Measurements from ENCODE around the gene GALNT16. TPM values are rescaled to one million over a fixed set of nuclear protein-coding genes. Genes with fewer than 3 reads are reported as not detected.

GALNT16 gene
- total RNA-seq, 1 donor from 2014 or later: 0.11 TPM

DNA sequence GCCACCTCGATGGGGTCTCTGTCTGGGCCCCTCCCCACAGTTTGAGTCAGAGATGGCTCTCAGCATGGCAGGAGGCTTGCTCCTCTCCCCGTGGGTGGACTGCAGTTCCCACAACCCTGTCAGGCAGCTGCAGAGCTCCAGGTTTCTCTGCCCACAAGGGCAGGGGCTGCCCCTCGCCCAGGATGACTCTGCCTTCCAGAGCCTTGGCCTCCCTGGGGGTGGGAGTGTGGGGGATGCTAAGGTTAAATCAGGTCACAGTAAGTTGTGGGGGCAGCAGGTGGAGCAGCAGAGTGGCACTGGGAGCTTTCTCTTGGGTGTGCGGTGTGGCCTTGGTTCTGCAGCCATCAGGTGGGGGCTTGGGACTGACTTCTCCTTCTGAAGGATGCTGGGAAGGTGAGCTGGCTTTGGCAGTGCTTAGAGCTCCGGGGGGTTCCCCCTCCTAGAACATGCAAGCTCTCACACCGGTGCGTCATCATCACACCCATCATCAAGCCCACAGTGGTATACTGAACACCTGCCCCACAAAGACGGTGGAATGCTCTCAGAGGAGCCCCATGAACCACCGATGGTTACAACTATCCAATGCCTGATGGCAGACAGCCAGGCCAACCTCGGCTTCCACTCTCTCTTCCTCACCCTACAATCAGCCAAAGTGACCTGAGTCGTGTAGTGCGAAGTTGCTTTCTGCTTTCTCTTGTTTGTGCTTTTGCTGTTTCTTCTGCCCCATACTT is 98.4 kb downstream of the GALNT16 start:
- no peak for DNase-seq (ENCODE audit: low spot score)
- H3K27ac Mint-ChIP-seq: no peak overlapping the region
- peaks cover 26% of the 10 kb centered on the region for H3K4me1 Mint-ChIP-seq (ENCODE audit: low read depth)
- H3K27me3 Mint-ChIP-seq (ENCODE audit: low read depth): no peaks in the 10 kb centered on the region
- H3K9me3 Mint-ChIP-seq: no peaks in the 10 kb centered on the region
- intact Hi-C loops (cut with micrococcal nuclease): loop anchor here (5.0 kb wide), 1 partner anchor 39 kb away; the partner anchor contains the start of genes ERH and SLC39A9
- H3K36me3 Mint-ChIP-seq (ENCODE audit: low read depth): peaks cover 3% of the 10 kb centered on the region
- H3K4me3 Mint-ChIP-seq (ENCODE audit: low read depth): no peak overlapping the region

DNA sequence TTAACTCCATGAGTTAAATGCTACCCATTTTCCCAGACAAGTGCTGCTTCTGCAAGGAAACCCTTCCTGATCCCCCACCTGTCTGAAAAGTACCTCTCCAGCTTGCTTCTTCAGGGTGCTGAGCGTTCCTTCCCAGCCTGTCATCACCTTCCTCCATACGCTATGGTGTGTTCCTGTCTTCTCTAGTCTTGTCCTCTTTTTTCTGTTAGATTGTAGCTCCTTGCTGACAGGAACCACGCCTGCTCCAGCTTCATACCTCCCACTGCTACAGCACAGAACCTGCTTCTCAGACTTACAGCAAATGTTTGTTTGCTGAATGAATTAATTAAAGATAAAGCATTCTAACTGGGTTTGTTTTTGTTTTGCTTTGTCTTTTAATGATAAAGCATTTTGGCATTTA is 99.0 kb downstream of the GALNT16 start:
- intact Hi-C loops (cut with micrococcal nuclease): loop anchor here (5.0 kb wide), 1 partner anchor 38 kb away; the partner anchor contains the start of genes ERH and SLC39A9
- Mint-ChIP-seq H3K9me3 (no peaks in the 10 kb centered on the region), H3K4me3 (ENCODE audit: low read depth) (no peak overlapping the region), H3K27me3 (ENCODE audit: low read depth) (no peaks in the 10 kb centered on the region), H3K4me1 (ENCODE audit: low read depth) (peaks cover 23% of the 10 kb centered on the region), H3K27ac (no peak overlapping the region), H3K36me3 (ENCODE audit: low read depth) (peaks cover 3% of the 10 kb centered on the region)
- DNase-seq (ENCODE audit: low spot score): no peak

DNA sequence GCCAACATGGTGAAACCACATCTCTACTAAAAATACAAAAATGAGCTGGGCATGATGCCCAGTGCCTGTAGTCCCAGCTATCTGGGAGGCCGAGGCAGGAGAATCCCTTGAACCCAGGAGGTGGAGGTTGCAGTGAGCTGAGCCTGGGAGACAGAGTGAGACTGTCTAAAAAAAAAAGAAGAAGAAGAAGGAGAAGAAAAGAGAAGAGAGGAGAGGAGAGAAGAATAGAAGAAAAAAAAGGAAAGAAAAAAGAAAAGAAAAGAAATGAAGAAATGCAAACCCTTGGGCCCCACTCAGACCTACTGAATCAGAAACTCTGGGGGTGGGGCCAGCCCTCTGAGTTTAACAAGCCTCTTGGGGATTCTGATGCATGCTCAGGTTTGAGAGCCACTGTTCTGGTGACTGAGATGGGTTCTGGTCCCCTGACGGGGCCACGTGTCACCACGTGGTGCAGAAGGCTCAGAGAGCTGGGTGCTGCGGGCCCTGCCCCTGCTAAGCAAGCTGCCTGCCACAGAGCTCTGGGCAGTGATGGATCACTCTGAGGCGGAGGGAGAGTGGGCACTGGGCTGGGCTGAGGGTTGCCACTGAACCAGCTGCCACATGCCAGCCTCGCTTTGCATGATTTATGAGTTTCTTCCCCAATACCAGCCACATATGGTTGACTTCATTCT is 100.6 kb downstream of the GALNT16 start:
- H3K4me1 Mint-ChIP-seq (ENCODE audit: low read depth): peaks cover 12% of the 10 kb centered on the region
- no peak for DNase-seq (ENCODE audit: low spot score)
- H3K4me3 Mint-ChIP-seq (ENCODE audit: low read depth): no peak overlapping the region
- no peak overlapping the region for H3K27ac Mint-ChIP-seq
- intact Hi-C loops (cut with micrococcal nuclease): no loop called here
- H3K36me3 Mint-ChIP-seq (ENCODE audit: low read depth): no peaks in the 10 kb centered on the region
- no peaks in the 10 kb centered on the region for H3K9me3 Mint-ChIP-seq
- H3K27me3 Mint-ChIP-seq (ENCODE audit: low read depth): no peaks in the 10 kb centered on the region

DNA sequence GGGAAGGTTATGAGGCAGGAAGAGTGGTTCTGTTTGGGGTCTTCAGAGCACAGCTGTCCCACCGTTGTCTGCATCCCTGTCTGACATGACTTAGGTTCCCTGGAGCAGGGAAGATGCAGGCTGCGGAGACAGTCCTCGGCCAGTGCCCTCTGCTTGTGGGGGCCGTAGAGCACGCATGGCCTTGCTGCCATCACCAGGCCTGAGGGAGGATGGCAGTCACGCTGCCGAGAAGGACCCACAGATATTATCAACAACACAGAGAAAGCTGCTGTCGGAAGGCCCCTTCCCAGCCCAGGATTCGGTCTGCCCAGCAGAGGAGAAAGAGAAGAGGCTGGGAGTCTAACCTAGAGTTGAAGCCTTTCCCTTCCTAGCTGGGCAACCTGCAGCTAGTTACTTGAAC is 103.1 kb downstream of the GALNT16 start:
- peaks cover 8% of the 10 kb centered on the region for H3K4me1 Mint-ChIP-seq (ENCODE audit: low read depth)
- H3K9me3 Mint-ChIP-seq: no peaks in the 10 kb centered on the region
- no peak for DNase-seq (ENCODE audit: low spot score)
- H3K27ac Mint-ChIP-seq: no peak overlapping the region
- no peaks in the 10 kb centered on the region for H3K27me3 Mint-ChIP-seq (ENCODE audit: low read depth)
- intact Hi-C loops (cut with micrococcal nuclease): no loop called here
- H3K36me3 Mint-ChIP-seq (ENCODE audit: low read depth): no peaks in the 10 kb centered on the region
- H3K4me3 Mint-ChIP-seq (ENCODE audit: low read depth): no peak overlapping the region

DNA sequence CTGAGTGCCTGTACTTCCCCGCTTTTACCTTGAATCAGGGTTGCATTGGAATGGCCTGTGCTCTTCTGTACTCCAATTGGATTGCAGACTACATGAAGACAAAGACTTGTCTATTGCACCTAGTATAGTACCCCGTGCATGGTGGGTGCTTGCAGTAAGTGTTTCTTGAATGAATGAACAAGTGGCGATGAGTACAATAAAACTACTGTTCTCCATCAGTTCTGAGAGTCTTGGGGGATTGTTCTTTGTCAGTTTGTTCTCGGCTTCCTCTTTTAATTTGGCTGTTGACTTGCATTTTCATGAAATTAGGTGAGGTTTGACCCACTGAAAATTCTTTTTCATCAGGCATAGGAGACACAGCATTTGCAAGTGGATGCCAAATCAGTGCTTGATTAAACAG is 104.0 kb downstream of the GALNT16 start:
- Mint-ChIP-seq H3K4me3 (ENCODE audit: low read depth) (no peak overlapping the region), H3K27ac (no peak overlapping the region), H3K27me3 (ENCODE audit: low read depth) (no peaks in the 10 kb centered on the region), H3K36me3 (ENCODE audit: low read depth) (no peaks in the 10 kb centered on the region), H3K4me1 (ENCODE audit: low read depth) (peaks cover 1% of the 10 kb centered on the region), H3K9me3 (no peaks in the 10 kb centered on the region)
- intact Hi-C loops (cut with micrococcal nuclease): no loop called here
- no peak for DNase-seq (ENCODE audit: low spot score)

DNA sequence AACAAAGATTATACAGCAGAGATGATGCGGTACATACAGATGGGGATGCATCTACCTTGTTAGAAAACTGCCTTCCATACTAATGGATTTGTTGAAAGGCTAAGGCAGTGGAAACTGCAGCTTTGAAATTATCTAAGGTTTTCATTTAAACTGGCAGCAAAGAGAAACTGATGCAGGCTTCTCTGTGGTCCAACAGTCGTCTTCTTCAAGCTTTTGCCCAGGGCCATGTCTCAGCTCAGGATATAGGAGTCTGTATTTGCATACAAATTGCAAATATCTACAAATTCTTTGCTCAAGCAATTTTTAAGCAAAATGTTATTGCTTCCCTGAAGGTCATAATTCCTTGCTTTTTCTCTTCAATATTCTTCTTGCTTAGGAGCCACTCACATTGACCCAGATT is 104.4 kb downstream of the GALNT16 start:
- H3K27me3 Mint-ChIP-seq (ENCODE audit: low read depth): no peaks in the 10 kb centered on the region
- H3K27ac Mint-ChIP-seq: no peak overlapping the region
- intact Hi-C loops (cut with micrococcal nuclease): no loop called here
- no peaks in the 10 kb centered on the region for H3K4me1 Mint-ChIP-seq (ENCODE audit: low read depth)
- H3K9me3 Mint-ChIP-seq: no peaks in the 10 kb centered on the region
- H3K4me3 Mint-ChIP-seq (ENCODE audit: low read depth): no peak overlapping the region
- DNase-seq (ENCODE audit: low spot score): no peak
- H3K36me3 Mint-ChIP-seq (ENCODE audit: low read depth): no peaks in the 10 kb centered on the region

DNA sequence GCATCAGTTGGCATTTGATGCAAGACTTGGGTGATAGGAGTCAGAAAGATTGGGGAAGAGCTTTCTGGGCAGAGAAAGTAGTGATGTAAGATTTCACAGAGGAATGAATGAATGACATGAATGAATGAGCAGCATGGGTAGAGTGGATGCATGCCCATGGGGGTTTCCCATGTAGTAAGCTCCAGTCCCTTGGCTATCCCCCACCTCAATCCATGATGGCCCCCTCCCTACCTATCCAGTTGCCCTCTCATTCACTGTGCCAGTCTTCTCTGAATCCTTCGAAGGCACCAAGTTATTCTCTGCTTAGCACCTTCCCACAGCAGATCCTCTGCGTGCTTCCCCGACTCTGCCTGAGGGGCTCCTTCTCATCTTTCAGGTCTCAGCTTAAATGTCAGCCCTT is 106.1 kb downstream of the GALNT16 start:
- no peak overlapping the region for H3K27ac Mint-ChIP-seq
- H3K4me1 Mint-ChIP-seq (ENCODE audit: low read depth): no peaks in the 10 kb centered on the region
- H3K27me3 Mint-ChIP-seq (ENCODE audit: low read depth): no peaks in the 10 kb centered on the region
- H3K9me3 Mint-ChIP-seq: no peaks in the 10 kb centered on the region
- intact Hi-C loops (cut with micrococcal nuclease): no loop called here
- DNase-seq (ENCODE audit: low spot score): no peak
- no peak overlapping the region for H3K4me3 Mint-ChIP-seq (ENCODE audit: low read depth)
- no peaks in the 10 kb centered on the region for H3K36me3 Mint-ChIP-seq (ENCODE audit: low read depth)

DNA sequence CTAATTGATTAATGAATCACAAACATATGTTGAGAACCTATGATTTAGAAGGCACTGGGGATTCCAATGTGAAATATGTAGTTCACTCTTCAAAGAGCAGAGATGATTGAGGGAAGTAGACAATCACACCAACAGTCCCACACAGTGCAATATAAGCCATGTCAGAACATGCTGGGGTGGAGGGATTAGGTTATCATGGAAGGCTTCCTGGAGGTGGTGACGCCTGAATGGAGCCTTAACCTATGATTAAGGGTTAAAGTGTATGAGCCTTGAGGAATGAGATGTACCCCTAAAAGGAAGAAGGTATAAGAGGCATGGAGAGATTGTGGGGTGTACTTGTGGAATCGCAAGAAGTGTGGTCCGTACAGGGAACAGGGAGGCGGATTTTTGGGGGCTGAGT is 106.8 kb downstream of the GALNT16 start:
- DNase-seq (ENCODE audit: low spot score): no peak
- no peaks in the 10 kb centered on the region for H3K27me3 Mint-ChIP-seq (ENCODE audit: low read depth)
- H3K4me1 Mint-ChIP-seq (ENCODE audit: low read depth): no peaks in the 10 kb centered on the region
- intact Hi-C loops (cut with micrococcal nuclease): no loop called here
- H3K4me3 Mint-ChIP-seq (ENCODE audit: low read depth): no peak overlapping the region
- no peaks in the 10 kb centered on the region for H3K36me3 Mint-ChIP-seq (ENCODE audit: low read depth)
- no peaks in the 10 kb centered on the region for H3K9me3 Mint-ChIP-seq
- no peak overlapping the region for H3K27ac Mint-ChIP-seq

DNA sequence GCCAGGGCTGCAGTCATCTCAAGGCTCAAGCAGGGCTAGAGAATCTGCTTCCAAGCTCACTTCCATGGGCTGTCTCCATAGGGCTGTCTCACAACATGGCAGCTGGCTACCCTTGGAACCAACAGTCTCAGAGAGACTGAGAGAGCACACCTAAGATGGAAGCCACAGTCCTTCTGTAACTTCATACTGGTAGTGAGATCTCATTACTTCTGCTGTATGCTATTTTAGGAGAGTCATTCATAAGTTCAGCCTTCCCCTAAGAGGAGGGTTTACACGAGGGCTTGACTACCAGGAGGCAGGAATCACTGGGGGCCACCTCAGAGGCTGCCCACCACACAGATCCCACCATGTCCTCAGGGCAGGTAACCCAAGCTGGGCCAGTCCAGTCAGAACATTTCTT is 108.4 kb downstream of the GALNT16 start:
- DNase-seq (ENCODE audit: low spot score): no peak
- Mint-ChIP-seq H3K27ac (no peak overlapping the region), H3K9me3 (no peaks in the 10 kb centered on the region), H3K27me3 (ENCODE audit: low read depth) (no peaks in the 10 kb centered on the region), H3K4me1 (ENCODE audit: low read depth) (peaks cover 3% of the 10 kb centered on the region), H3K4me3 (ENCODE audit: low read depth) (no peak overlapping the region), H3K36me3 (ENCODE audit: low read depth) (peaks cover 3% of the 10 kb centered on the region)
- intact Hi-C loops (cut with micrococcal nuclease): no loop called here

DNA sequence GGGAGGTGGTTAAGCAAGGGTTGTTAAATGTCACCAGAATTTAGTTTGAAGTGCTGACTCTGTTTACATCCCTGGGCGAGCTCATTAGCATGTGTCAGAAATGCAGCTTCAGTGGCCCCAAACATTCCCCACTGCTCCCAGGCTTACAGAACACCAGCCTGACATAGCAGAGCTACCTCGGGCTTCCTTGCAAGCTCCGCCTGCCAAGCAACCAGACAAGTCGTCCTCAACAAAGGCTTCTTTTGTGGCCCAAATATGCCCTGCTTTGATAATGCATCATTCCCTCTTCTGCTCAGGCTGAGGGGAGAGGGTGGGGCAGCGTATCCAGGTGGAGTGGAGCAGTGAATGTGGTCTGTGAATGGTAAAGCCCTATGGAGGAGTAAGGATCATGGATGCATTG is 110.1 kb downstream of the GALNT16 start:
- Mint-ChIP-seq H3K27ac (no peak overlapping the region), H3K36me3 (ENCODE audit: low read depth) (peaks cover 15% of the 10 kb centered on the region), H3K27me3 (ENCODE audit: low read depth) (no peaks in the 10 kb centered on the region), H3K4me3 (ENCODE audit: low read depth) (no peak overlapping the region), H3K4me1 (ENCODE audit: low read depth) (peaks cover 10% of the 10 kb centered on the region), H3K9me3 (no peaks in the 10 kb centered on the region)
- no peak for DNase-seq (ENCODE audit: low spot score)
- intact Hi-C loops (cut with micrococcal nuclease): no loop called here

DNA sequence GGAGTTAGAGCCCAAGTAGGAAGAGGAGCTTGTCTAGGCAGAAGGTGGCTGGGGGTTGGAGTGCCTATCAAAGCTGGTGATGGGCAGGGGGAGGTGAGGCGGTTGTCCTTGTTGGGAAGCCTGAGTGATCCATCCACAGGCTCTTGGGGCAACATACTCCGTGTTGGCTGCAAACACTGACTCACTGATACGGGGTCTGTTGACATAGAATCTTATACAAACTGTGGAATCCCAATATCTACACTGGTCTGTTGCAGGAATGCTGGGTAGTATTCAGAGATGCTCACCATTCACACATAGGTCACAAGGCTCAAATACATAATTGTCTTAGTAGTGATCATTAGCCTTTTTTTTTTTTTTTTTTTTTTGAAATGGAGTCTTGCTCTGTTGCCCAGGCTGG is 112.2 kb downstream of the GALNT16 start:
- no peak for DNase-seq (ENCODE audit: low spot score)
- Mint-ChIP-seq H3K4me1 (ENCODE audit: low read depth) (peaks cover 10% of the 10 kb centered on the region), H3K36me3 (ENCODE audit: low read depth) (peaks cover 35% of the 10 kb centered on the region), H3K27ac (no peak overlapping the region), H3K4me3 (ENCODE audit: low read depth) (no peak overlapping the region), H3K9me3 (no peaks in the 10 kb centered on the region), H3K27me3 (ENCODE audit: low read depth) (no peaks in the 10 kb centered on the region)
- intact Hi-C loops (cut with micrococcal nuclease): no loop called here

DNA sequence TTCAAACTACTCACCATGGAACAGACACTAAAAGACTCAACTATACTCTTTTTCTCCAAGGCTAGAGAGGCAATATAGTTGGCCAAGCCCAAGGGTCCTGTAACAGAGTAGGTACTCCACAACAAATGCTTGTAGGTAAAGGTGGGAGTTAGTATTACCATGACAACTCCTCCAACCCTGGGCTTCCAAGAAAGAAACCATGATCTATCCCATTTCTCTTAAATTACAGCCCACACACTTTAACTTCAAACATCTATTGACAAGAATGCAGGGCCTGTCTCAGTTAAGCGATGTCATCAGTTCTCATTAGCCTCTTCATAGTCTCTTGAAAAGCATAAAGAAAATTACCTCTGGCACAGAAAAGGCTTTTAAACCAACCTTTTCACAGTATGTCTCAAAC is 113.1 kb downstream of the GALNT16 start:
- intact Hi-C loops (cut with micrococcal nuclease): no loop called here
- no peak overlapping the region for H3K4me3 Mint-ChIP-seq (ENCODE audit: low read depth)
- no peaks in the 10 kb centered on the region for H3K9me3 Mint-ChIP-seq
- H3K4me1 Mint-ChIP-seq (ENCODE audit: low read depth): peaks cover 10% of the 10 kb centered on the region
- H3K36me3 Mint-ChIP-seq (ENCODE audit: low read depth): peaks cover 39% of the 10 kb centered on the region
- H3K27ac Mint-ChIP-seq: peak overlapping the region; percentile 46
- H3K27me3 Mint-ChIP-seq (ENCODE audit: low read depth): no peaks in the 10 kb centered on the region
- DNase-seq (ENCODE audit: low spot score): no peak

DNA sequence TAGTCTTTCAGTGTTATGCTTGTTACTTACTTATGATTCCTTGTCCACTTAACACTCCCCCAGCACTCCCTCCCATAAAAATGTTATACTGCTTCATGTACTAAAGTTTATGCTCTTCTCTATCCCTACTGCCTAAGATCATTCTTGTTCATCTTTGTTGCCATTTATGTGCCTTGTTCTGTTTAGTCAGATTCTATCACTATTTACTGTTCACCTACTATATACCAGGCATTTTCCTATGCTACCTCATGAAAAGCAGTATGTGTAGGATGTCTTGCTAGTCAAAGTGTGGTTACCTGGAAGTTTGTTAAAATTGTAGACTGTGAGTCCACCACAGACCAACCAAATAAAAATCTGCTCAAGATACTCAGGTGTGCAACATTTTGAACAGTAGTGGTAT is 114.3 kb downstream of the GALNT16 start:
- Mint-ChIP-seq H3K4me1 (ENCODE audit: low read depth) (peaks cover 10% of the 10 kb centered on the region), H3K4me3 (ENCODE audit: low read depth) (no peak overlapping the region), H3K36me3 (ENCODE audit: low read depth) (peaks cover 46% of the 10 kb centered on the region), H3K9me3 (no peaks in the 10 kb centered on the region), H3K27ac (no peak overlapping the region), H3K27me3 (ENCODE audit: low read depth) (no peaks in the 10 kb centered on the region)
- intact Hi-C loops (cut with micrococcal nuclease): no loop called here
- no peak for DNase-seq (ENCODE audit: low spot score)
